SH-SY5Y (cell line): ENCODE measurements around the gene ID1.

ENCODE experiments used
- GATA2 ChIP-seq: IDR thresholded peaks from 2 replicates; pipeline ENCODE4 v1.6.1; 2011; ENCODE audit warnings: mild to moderate bottlenecking, low read depth, low read length
- GATA3 ChIP-seq: IDR thresholded peaks from 2 replicates; pipeline ENCODE4 v1.6.1; 2011; ENCODE audit warnings: low read depth, mild to moderate bottlenecking, low read length, moderate library complexity

DNA sequence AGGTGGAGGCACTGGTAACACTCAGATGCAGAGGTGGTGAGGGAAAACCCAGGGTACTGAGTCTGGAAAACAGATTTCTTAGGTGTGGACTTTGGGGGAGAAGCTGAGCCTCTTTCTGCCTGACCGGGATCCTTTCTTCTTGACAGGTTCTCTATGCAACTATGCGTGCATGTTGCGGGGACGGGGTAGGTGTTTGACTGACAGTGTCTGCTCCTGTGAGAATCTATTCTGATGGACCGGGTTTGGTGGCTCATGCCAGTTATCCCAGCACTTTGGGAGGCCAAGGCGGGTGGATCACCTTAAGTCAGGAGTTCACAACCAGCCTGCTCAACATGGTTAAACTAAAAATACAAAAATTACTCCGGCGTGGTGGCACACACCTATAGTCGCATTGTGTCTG is 27.9 kb upstream of the ID1 start:
- TF ChIP-seq GATA2 = no peak
- TF ChIP-seq GATA3 = no peak
